ENCODE results near the gene LPAR2.
A peak's percentile ranks its signal among the peaks of the same experiment; 100 is the strongest.

The LPAR2 gene

GRCh38 chr19:19661675-19662251, 33.7 kb upstream of the LPAR2 start:
- H3K27me3 ChIP-seq (ENCODE audit: insufficient read depth, low read length, poor library complexity), result no peaks in the 10 kb centered on the region
- H3K79me2 ChIP-seq (ENCODE audit: control insufficient read depth, insufficient read depth, low read length), result peaks cover 28% of the 10 kb centered on the region
- no peak overlapping the region for H2BK5ac ChIP-seq (ENCODE audit: low read length)
- no peak overlapping the region for H3K18ac ChIP-seq (ENCODE audit: low read length)
- no peak overlapping the region for H3K56ac ChIP-seq (ENCODE audit: low read length)
- H3K23ac ChIP-seq (ENCODE audit: low read length), result no peak overlapping the region
- H3K4me1 ChIP-seq (ENCODE audit: control insufficient read depth, low read depth, low read length), result peaks cover 4% of the 10 kb centered on the region
- peaks cover 25% of the 10 kb centered on the region for H3K79me1 ChIP-seq (ENCODE audit: low read length)
- no peak overlapping the region for H3K4ac ChIP-seq (ENCODE audit: low read depth, low read length)
- H3K9ac ChIP-seq (ENCODE audit: low read length), result no peak overlapping the region
- DNase-seq, result peak; percentile 54
- no peak overlapping the region for H4K8ac ChIP-seq (ENCODE audit: low read depth, low read length)
- H2BK120ac ChIP-seq (ENCODE audit: low read depth, low read length), result no peak overlapping the region
- no peak overlapping the region for H3K4me3 ChIP-seq (ENCODE audit: low read length)
- no peak overlapping the region for H4K5ac ChIP-seq (ENCODE audit: low read length)
- H2AK5ac ChIP-seq (ENCODE audit: low read length), result no peak overlapping the region
- H3K36me3 ChIP-seq (ENCODE audit: control insufficient read depth, insufficient read depth, low read length), result peaks cover 17% of the 10 kb centered on the region
- WGBS (ENCODE audit: extremely low coverage, insufficient coverage, low lambda C conversion rate), result no CpG with 5 or more reads among the region's 18 CpGs
- H2BK15ac ChIP-seq (replicated peaks; ENCODE audit: low read depth), result no peak overlapping the region
- H3K4me2 ChIP-seq (ENCODE audit: low read length), result peak overlapping the region; percentile 11
- H3K27ac ChIP-seq (ENCODE audit: low read depth, low read length), result no peak overlapping the region

GRCh38 chr19:19661141-19661674, 33.2 kb upstream of the LPAR2 start:
- no peak overlapping the region for H3K23ac ChIP-seq (ENCODE audit: low read length)
- no peak overlapping the region for H3K4me3 ChIP-seq (ENCODE audit: low read length)
- no peak overlapping the region for H3K4ac ChIP-seq (ENCODE audit: low read depth, low read length)
- H3K79me2 ChIP-seq (ENCODE audit: control insufficient read depth, insufficient read depth, low read length), result peaks cover 28% of the 10 kb centered on the region
- no peak overlapping the region for H2AK5ac ChIP-seq (ENCODE audit: low read length)
- H3K4me1 ChIP-seq (ENCODE audit: control insufficient read depth, low read depth, low read length), result peaks cover 4% of the 10 kb centered on the region
- no peak overlapping the region for H2BK5ac ChIP-seq (ENCODE audit: low read length)
- peak overlapping the region; percentile 25 for H3K56ac ChIP-seq (ENCODE audit: low read length)
- no CpG with 5 or more reads among the region's 10 CpGs for WGBS (ENCODE audit: extremely low coverage, insufficient coverage, low lambda C conversion rate)
- no peak overlapping the region for H2BK120ac ChIP-seq (ENCODE audit: low read depth, low read length)
- H3K36me3 ChIP-seq (ENCODE audit: control insufficient read depth, insufficient read depth, low read length), result peaks cover 18% of the 10 kb centered on the region
- H3K27ac ChIP-seq (ENCODE audit: low read depth, low read length), result no peak overlapping the region
- H2BK15ac ChIP-seq (replicated peaks; ENCODE audit: low read depth), result no peak overlapping the region
- H4K8ac ChIP-seq (ENCODE audit: low read depth, low read length), result no peak overlapping the region
- no peak overlapping the region for H3K9ac ChIP-seq (ENCODE audit: low read length)
- H4K5ac ChIP-seq (ENCODE audit: low read length), result no peak overlapping the region
- DNase-seq, result no peak
- H3K79me1 ChIP-seq (ENCODE audit: low read length), result peaks cover 25% of the 10 kb centered on the region
- H3K27me3 ChIP-seq (ENCODE audit: insufficient read depth, low read length, poor library complexity), result no peaks in the 10 kb centered on the region
- H3K18ac ChIP-seq (ENCODE audit: low read length), result no peak overlapping the region
- no peak overlapping the region for H3K4me2 ChIP-seq (ENCODE audit: low read length)

- no peak overlapping the region for H2BK120ac ChIP-seq (ENCODE audit: low read depth, low read length)
- H3K79me1 ChIP-seq (ENCODE audit: low read length), result peaks cover 25% of the 10 kb centered on the region
- DNase-seq, result no peak
- no peak overlapping the region for H2BK5ac ChIP-seq (ENCODE audit: low read length)
- peaks cover 28% of the 10 kb centered on the region for H3K79me2 ChIP-seq (ENCODE audit: control insufficient read depth, insufficient read depth, low read length)
- no peak overlapping the region for H3K23ac ChIP-seq (ENCODE audit: low read length)
- no peak overlapping the region for H3K4me3 ChIP-seq (ENCODE audit: low read length)
- H3K56ac ChIP-seq (ENCODE audit: low read length), result no peak overlapping the region
- H3K36me3 ChIP-seq (ENCODE audit: control insufficient read depth, insufficient read depth, low read length), result peaks cover 23% of the 10 kb centered on the region
- no peak overlapping the region for H4K5ac ChIP-seq (ENCODE audit: low read length)
- no peak overlapping the region for H3K4ac ChIP-seq (ENCODE audit: low read depth, low read length)
- H3K18ac ChIP-seq (ENCODE audit: low read length), result no peak overlapping the region
- no peak overlapping the region for H2AK5ac ChIP-seq (ENCODE audit: low read length)
- no peak overlapping the region for H4K8ac ChIP-seq (ENCODE audit: low read depth, low read length)
- no peak overlapping the region for H3K4me2 ChIP-seq (ENCODE audit: low read length)
- H2BK15ac ChIP-seq (replicated peaks; ENCODE audit: low read depth), result no peak overlapping the region
- H3K27ac ChIP-seq (ENCODE audit: low read depth, low read length), result no peak overlapping the region
- no peak overlapping the region for H3K9ac ChIP-seq (ENCODE audit: low read length)
- H3K27me3 ChIP-seq (ENCODE audit: insufficient read depth, low read length, poor library complexity), result no peaks in the 10 kb centered on the region
- peaks cover 4% of the 10 kb centered on the region for H3K4me1 ChIP-seq (ENCODE audit: control insufficient read depth, low read depth, low read length)
- WGBS (ENCODE audit: extremely low coverage, insufficient coverage, low lambda C conversion rate), result no CpG with 5 or more reads among the region's 17 CpGs
Observed at GRCh38 chr19:19659646-19660245, 31.7 kb upstream of the LPAR2 start.

- peaks cover 18% of the 10 kb centered on the region for H3K79me2 ChIP-seq (ENCODE audit: control insufficient read depth, insufficient read depth, low read length)
- H3K9ac ChIP-seq (ENCODE audit: low read length), result no peak overlapping the region
- H3K27ac ChIP-seq (ENCODE audit: low read depth, low read length), result no peak overlapping the region
- no peaks in the 10 kb centered on the region for H3K27me3 ChIP-seq (ENCODE audit: insufficient read depth, low read length, poor library complexity)
- peaks cover 27% of the 10 kb centered on the region for H3K36me3 ChIP-seq (ENCODE audit: control insufficient read depth, insufficient read depth, low read length)
- no peak overlapping the region for H3K23ac ChIP-seq (ENCODE audit: low read length)
- no peak overlapping the region for H2AK5ac ChIP-seq (ENCODE audit: low read length)
- H3K56ac ChIP-seq (ENCODE audit: low read length), result no peak overlapping the region
- no peak overlapping the region for H3K4me2 ChIP-seq (ENCODE audit: low read length)
- no peak for DNase-seq
- no peak overlapping the region for H3K18ac ChIP-seq (ENCODE audit: low read length)
- WGBS (ENCODE audit: extremely low coverage, insufficient coverage, low lambda C conversion rate), result no CpG with 5 or more reads among the region's 10 CpGs
- no peak overlapping the region for H3K4me3 ChIP-seq (ENCODE audit: low read length)
- H4K5ac ChIP-seq (ENCODE audit: low read length), result no peak overlapping the region
- no peak overlapping the region for H4K8ac ChIP-seq (ENCODE audit: low read depth, low read length)
- no peak overlapping the region for H2BK120ac ChIP-seq (ENCODE audit: low read depth, low read length)
- H2BK5ac ChIP-seq (ENCODE audit: low read length), result no peak overlapping the region
- no peak overlapping the region for H2BK15ac ChIP-seq (replicated peaks; ENCODE audit: low read depth)
- peaks cover 19% of the 10 kb centered on the region for H3K79me1 ChIP-seq (ENCODE audit: low read length)
- H3K4me1 ChIP-seq (ENCODE audit: control insufficient read depth, low read depth, low read length), result peaks cover 1% of the 10 kb centered on the region
- no peak overlapping the region for H3K4ac ChIP-seq (ENCODE audit: low read depth, low read length)
Observed at GRCh38 chr19:19657397-19657783, 29.4 kb upstream of the LPAR2 start.

GRCh38 chr19:19656451-19657396, 28.7 kb upstream of the LPAR2 start:
- H3K4me2 ChIP-seq (ENCODE audit: low read length), result no peak overlapping the region
- no peak overlapping the region for H3K9ac ChIP-seq (ENCODE audit: low read length)
- H2BK120ac ChIP-seq (ENCODE audit: low read depth, low read length), result no peak overlapping the region
- H4K8ac ChIP-seq (ENCODE audit: low read depth, low read length), result no peak overlapping the region
- H4K5ac ChIP-seq (ENCODE audit: low read length), result no peak overlapping the region
- no peak overlapping the region for H2BK5ac ChIP-seq (ENCODE audit: low read length)
- no CpG with 5 or more reads among the region's 33 CpGs for WGBS (ENCODE audit: extremely low coverage, insufficient coverage, low lambda C conversion rate)
- no peaks in the 10 kb centered on the region for H3K27me3 ChIP-seq (ENCODE audit: insufficient read depth, low read length, poor library complexity)
- H3K56ac ChIP-seq (ENCODE audit: low read length), result no peak overlapping the region
- H3K79me2 ChIP-seq (ENCODE audit: control insufficient read depth, insufficient read depth, low read length), result peaks cover 11% of the 10 kb centered on the region
- no peak overlapping the region for H3K18ac ChIP-seq (ENCODE audit: low read length)
- peaks cover 28% of the 10 kb centered on the region for H3K36me3 ChIP-seq (ENCODE audit: control insufficient read depth, insufficient read depth, low read length)
- H3K4ac ChIP-seq (ENCODE audit: low read depth, low read length), result no peak overlapping the region
- no peak overlapping the region for H3K23ac ChIP-seq (ENCODE audit: low read length)
- no peak for DNase-seq
- peaks cover 15% of the 10 kb centered on the region for H3K79me1 ChIP-seq (ENCODE audit: low read length)
- no peaks in the 10 kb centered on the region for H3K4me1 ChIP-seq (ENCODE audit: control insufficient read depth, low read depth, low read length)
- H2BK15ac ChIP-seq (replicated peaks; ENCODE audit: low read depth), result no peak overlapping the region
- no peak overlapping the region for H3K27ac ChIP-seq (ENCODE audit: low read depth, low read length)
- H2AK5ac ChIP-seq (ENCODE audit: low read length), result no peak overlapping the region
- no peak overlapping the region for H3K4me3 ChIP-seq (ENCODE audit: low read length)
